ENCODE measurements around the gene ANKS3.

The ANKS3 gene

DNA sequence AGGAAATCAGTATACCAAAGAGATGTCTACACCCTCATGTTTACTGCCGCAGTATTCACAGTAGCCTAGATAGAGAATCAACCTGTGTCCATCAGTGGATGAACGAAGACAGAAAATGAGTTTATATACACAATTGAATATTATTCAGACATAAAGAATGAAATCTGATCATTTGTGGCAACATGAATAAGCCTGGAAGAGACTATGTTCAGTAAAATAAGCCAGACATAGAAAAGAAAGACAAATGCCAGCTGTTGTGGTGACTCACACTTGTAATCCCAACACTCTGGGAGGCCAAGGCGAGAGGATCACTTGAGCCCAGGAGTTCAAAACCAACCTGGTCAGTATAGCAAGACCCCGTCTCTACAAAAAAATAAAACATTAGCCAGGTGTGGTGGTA lies 24.6 kb downstream of the ANKS3 start:
- H3K4me3 ChIP-seq (ENCODE audit: low read depth, low read length): no peak overlapping the region
- TF ChIP-seq, protein P1, sequence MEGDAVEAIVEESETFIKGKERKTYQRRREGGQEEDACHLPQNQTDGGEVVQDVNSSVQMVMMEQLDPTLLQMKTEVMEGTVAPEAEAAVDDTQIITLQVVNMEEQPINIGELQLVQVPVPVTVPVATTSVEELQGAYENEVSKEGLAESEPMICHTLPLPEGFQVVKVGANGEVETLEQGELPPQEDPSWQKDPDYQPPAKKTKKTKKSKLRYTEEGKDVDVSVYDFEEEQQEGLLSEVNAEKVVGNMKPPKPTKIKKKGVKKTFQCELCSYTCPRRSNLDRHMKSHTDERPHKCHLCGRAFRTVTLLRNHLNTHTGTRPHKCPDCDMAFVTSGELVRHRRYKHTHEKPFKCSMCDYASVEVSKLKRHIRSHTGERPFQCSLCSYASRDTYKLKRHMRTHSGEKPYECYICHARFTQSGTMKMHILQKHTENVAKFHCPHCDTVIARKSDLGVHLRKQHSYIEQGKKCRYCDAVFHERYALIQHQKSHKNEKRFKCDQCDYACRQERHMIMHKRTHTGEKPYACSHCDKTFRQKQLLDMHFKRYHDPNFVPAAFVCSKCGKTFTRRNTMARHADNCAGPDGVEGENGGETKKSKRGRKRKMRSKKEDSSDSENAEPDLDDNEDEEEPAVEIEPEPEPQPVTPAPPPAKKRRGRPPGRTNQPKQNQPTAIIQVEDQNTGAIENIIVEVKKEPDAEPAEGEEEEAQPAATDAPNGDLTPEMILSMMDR (conservative IDR thresholded peaks at IDR 0.05; ENCODE audit: low read depth, low read length): no peak
- DNase-seq (ENCODE audit: low read depth): peak; percentile 19

DNA sequence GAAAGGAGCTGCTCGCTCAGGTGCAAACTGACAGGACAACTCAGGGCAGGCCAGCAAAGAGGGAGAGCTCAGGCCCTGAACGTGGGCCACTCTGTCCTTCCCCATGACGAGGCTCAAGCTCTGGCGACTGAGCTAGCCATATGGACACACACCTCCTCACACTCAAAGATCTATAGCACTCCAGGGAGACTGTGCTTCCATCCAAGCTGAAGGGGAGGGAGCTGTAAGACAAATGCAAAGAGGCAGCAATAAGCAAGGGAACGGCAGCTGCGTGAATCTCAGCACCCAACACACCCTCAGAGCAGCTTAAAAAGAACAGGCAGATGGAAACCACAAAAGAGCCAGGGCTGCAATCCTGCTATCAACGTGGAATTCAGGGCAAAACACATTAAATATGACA lies 27.2 kb downstream of the ANKS3 start:
- DNase-seq (ENCODE audit: low read depth): no peak
- no peak overlapping the region for H3K4me3 ChIP-seq (ENCODE audit: low read depth, low read length)
- TF ChIP-seq, protein P1 (conservative IDR thresholded peaks at IDR 0.05; ENCODE audit: low read depth, low read length): no peak

DNA sequence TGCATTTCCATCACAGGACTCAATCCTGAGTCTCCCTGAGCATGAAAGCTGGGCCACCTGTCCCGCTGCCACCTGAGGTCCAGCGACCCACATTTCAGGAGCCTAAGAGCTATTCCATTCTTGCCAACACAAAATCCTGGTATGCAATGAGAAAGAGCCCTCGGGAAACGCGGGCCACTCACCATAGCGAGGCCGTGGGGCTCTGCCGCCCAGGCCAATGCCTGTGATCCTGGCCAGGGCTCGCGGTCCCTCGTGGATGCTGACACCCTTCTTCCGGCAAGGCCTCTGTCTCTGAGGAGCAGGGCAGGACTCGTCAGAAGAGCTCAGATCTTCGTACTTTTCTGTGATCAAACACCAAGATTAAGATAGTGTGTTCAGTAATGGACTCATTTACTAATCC lies 29.2 kb downstream of the ANKS3 start:
- no peak overlapping the region for H3K4me3 ChIP-seq (ENCODE audit: low read depth, low read length)
- DNase-seq (ENCODE audit: low read depth): no peak
- TF ChIP-seq, protein P1 (conservative IDR thresholded peaks at IDR 0.05; ENCODE audit: low read depth, low read length): no peak

DNA sequence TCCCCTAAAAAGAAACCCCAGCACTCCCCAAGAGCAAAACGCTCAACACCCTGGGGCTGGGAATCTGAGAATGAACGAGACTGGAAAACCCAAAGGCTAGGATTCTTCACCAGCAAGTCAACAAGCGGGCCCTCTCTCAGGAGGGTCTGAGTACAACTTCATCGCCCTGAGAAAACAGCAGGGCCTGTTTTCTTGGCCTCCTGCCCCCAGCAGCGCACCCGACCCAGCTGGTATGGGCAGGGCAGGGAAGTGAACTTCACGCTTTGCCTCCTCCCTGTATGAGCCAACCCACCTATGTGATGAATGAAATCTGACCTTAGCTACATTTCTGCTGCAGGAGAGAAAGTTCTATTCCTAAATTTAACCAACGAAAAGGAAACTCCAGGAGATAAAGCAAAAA lies 29.6 kb downstream of the ANKS3 start:
- TF ChIP-seq, protein P1 (conservative IDR thresholded peaks at IDR 0.05; ENCODE audit: low read depth, low read length): no peak
- no peak for DNase-seq (ENCODE audit: low read depth)
- no peak overlapping the region for H3K4me3 ChIP-seq (ENCODE audit: low read depth, low read length)

DNA sequence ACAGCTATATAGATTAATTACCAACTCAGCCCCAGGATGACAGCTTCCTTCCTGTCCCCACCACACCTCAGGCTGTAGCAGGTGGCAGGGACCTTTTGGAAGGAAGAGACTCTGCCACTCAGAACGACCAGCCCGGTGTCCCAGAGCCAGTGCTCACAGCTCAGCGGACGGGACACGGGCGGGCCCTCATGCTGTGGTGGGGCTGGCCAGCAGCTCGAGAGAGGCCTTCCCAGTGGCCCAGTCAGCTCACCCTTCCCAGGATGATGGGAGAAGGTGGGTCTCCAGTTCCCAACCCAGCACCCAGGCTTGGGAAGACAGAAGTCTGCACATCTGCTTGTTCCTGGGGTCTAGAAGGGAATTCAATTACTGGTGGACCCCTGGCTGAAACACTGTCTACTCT lies 30.2 kb downstream of the ANKS3 start:
- DNase-seq (ENCODE audit: low read depth): no peak
- TF ChIP-seq, protein P1 (conservative IDR thresholded peaks at IDR 0.05; ENCODE audit: low read depth, low read length): no peak
- no peak overlapping the region for H3K4me3 ChIP-seq (ENCODE audit: low read depth, low read length)

DNA sequence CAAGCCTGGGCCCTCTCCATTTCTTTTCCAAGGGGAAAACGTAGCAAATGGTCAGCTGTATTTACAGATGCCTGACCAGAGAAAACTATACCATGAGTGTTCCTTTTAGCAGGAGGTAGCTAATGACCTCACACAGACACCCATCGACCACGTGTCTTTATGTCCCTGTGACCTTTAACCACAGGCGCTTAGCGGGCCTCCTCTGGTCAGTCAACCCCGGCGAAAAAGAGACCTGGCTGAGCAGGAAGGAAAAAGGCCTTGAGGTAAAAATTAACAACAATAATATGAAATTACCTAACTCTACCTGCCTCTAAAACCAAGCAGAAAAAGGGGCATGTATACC lies 31.6 kb downstream of the ANKS3 start:
- peak; percentile 12 for DNase-seq (ENCODE audit: low read depth)
- TF ChIP-seq, protein P1 (conservative IDR thresholded peaks at IDR 0.05; ENCODE audit: low read depth, low read length): no peak
- H3K4me3 ChIP-seq (ENCODE audit: low read depth, low read length): no peak overlapping the region

DNA sequence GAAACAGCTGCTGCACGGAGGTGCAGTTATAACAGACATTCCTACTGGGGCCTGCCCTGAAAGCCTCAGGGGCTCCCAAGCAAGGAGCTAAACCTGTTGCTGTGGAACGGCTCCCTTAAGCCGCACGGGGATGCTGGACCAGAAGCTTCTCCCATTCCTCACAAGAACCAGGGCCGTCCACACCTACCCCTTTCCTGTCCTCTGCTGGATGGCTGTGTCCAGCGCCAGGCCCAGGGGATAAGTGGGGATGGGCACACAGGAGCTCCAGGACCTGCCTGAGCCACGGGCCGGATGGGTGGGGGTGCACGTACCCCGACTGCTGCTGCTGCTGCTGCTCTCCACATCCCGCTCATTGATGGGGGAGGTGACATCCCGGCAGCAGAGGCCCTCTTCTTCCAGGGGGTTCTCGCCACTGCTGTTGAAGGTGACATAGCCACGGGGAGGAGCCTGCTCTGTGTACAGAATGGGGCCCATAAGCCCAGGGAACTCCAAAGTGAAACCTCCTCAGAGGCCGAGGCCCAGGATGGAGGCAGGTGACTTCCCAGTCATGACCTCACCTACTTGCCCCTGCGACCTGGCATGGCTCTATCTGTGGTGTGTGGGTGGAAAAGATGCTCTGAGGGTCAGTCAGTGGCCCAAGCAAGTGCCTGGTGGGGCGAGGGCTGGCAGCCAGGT lies 32.1 kb downstream of the ANKS3 start:
- TF ChIP-seq, protein P1 (conservative IDR thresholded peaks at IDR 0.05; ENCODE audit: low read depth, low read length): no peak
- no peak for DNase-seq (ENCODE audit: low read depth)
- no peak overlapping the region for H3K4me3 ChIP-seq (ENCODE audit: low read depth, low read length)
